Measurements from ENCODE around the gene LNPEP.
"Not testable (repeated sequence)": the region's sequence is repeated elsewhere in the genome, so short reads cannot be mapped to it uniquely, and the experiment has no call there.

The LNPEP gene

DNA sequence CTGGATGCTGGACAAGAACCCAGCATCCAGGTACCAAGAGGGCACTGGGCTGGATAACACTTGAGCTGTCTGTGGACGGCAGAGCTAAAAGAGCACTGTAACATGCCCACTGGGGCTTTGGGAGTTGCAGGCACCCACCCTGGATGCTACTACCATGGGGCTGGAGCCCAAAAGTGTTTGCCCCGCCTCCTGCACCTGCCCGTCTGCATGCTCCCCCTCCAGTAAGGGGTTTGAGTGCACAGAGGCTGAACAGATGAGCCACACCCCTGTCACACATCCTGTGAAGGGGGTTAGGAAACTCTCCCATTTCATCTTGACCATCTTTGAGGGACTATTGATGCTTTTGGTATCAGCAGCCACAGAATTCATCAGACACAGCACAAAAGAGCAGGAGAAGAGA lies 137.5 kb downstream of the LNPEP start:
- in situ Hi-C loops (cut with MboI; ENCODE audit: low sequenced_read_pairs, unreplicated experiment), result no loop called here
- TF ChIP-seq, protein P1, sequence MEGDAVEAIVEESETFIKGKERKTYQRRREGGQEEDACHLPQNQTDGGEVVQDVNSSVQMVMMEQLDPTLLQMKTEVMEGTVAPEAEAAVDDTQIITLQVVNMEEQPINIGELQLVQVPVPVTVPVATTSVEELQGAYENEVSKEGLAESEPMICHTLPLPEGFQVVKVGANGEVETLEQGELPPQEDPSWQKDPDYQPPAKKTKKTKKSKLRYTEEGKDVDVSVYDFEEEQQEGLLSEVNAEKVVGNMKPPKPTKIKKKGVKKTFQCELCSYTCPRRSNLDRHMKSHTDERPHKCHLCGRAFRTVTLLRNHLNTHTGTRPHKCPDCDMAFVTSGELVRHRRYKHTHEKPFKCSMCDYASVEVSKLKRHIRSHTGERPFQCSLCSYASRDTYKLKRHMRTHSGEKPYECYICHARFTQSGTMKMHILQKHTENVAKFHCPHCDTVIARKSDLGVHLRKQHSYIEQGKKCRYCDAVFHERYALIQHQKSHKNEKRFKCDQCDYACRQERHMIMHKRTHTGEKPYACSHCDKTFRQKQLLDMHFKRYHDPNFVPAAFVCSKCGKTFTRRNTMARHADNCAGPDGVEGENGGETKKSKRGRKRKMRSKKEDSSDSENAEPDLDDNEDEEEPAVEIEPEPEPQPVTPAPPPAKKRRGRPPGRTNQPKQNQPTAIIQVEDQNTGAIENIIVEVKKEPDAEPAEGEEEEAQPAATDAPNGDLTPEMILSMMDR (IDR thresholded peaks at IDR 0.05; ENCODE audit: borderline replicate concordance, control extremely low read depth, extremely low read depth, insufficient read depth, missing control alignments), result no peak
- DNase-seq (ENCODE audit: low spot score), result no peak

DNA sequence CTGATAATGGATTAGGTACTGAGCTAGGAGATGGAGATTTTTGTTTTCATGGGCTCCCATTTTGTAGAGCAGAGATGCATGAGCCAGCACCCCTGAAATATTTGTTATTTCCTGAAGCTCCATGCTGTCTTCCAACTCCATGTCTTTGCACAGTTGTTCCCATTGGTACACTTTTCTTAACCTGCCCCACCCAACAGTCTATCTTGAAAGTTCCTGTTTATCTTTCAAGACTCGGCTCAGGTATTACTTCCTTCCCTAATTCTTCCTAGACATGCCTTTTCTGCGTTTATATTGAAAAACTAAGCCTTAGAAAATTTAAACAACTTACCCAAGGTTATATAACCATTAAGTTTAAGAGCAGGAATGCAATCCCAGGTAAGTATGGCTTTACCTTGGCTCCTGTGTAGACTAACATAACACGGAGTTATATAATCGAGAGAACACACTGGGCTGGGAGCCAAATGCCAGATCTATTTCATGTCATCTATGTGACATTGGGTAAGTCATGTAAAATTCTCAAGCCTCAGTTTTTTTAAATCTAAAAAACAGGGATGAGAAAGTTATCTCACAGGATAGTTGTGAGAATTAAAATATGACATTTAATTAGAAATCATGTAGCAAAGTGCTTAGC lies 139.1 kb downstream of the LNPEP start:
- TF ChIP-seq, protein P1 (IDR thresholded peaks at IDR 0.05; ENCODE audit: borderline replicate concordance, control extremely low read depth, extremely low read depth, insufficient read depth, missing control alignments), result no peak
- DNase-seq (ENCODE audit: low spot score), result no peak
- in situ Hi-C loops (cut with MboI; ENCODE audit: low sequenced_read_pairs, unreplicated experiment), result no loop called here

DNA sequence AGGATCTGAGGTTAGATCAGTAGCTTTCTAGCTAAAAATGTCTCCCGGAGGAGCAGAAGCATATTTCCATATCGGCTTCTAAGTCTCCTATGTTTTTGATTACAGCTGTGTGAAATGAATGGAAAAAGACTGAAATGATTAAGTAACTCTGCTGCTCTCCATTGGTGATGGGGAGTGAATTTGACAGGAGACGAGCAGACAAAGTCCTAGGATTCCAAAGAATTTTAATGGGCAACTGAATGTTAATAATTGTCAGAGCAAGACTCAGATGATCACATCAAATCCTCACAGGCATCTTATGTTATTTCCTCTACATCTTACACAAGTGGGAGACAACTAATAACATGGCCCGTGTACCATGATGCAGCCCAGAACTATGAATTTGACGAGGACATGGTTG lies 139.8 kb downstream of the LNPEP start:
- TF ChIP-seq, protein P1 (IDR thresholded peaks at IDR 0.05; ENCODE audit: borderline replicate concordance, control extremely low read depth, extremely low read depth, insufficient read depth, missing control alignments), result no peak
- no peak for DNase-seq (ENCODE audit: low spot score)
- in situ Hi-C loops (cut with MboI; ENCODE audit: low sequenced_read_pairs, unreplicated experiment), result no loop called here

DNA sequence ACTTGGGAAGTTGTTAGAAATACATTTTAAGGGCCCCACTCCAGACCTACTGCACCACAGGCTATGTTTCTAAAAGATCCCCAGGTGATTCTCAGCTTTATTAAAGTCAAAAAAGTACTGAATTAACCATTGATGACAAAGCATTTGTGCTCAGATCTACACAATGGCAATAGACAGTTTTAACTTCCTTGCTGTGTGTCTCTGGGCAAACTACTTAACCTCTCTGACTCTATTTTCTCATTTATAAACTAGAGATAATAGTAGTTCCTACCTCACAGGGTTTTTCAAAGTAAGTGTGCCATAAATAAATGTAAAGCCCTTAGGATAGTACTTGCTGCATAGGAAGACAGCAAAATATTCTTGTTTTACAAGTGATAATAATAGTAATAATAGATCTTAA lies 140.2 kb downstream of the LNPEP start:
- no peak for DNase-seq (ENCODE audit: low spot score)
- in situ Hi-C loops (cut with MboI; ENCODE audit: low sequenced_read_pairs, unreplicated experiment), result no loop called here
- TF ChIP-seq, protein P1 (IDR thresholded peaks at IDR 0.05; ENCODE audit: borderline replicate concordance, control extremely low read depth, extremely low read depth, insufficient read depth, missing control alignments), result no peak

GRCh38 chr5:97077246-97077645 lies 141.4 kb downstream of the LNPEP start:
- DNase-seq (ENCODE audit: low spot score), result no peak

DNA sequence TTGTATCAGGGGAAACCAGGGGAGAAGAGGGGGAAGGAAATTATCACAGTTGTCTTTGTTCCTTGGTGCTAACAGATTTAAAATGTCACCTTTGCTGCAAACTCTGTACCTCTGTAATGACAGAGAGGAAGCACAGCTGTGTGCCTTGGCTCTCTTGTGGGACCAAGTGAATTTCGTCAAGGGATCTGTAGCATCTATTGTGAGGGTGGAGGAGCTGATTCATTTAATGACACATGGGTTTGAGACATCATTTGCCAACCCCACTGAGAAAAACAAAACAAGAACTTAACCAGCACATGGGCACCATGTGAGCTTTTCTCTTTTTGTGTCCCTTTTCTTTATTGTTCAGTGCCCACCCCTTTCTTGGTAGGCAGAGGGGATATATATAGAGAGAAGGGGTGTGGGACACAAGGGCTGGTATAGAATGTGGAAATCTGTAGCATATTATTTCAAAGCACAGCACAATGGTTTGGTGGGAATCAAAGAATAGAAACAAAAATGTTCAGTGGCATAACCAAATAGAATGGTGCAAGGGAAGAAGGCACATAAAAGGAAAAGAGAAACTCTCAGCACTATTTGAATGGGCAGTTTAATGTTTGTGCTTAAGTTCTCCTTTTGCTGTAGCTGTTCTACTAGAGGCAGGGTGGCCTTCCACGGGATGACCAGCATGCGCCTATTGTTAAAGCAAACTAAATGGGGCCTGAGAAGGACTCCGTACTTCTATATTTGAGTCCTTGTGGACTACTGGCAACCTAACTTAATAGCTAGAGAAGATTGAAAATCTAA lies 143.3 kb downstream of the LNPEP start:
- in situ Hi-C loops (cut with MboI; ENCODE audit: low sequenced_read_pairs, unreplicated experiment), result no loop called here
- TF ChIP-seq, protein P1 (IDR thresholded peaks at IDR 0.05; ENCODE audit: borderline replicate concordance, control extremely low read depth, extremely low read depth, insufficient read depth, missing control alignments), result no peak
- DNase-seq (ENCODE audit: low spot score), result no peak

More at GRCh38 chr5:97077246-97077645, 141.4 kb downstream of the LNPEP start:
- in situ Hi-C loops (cut with MboI; ENCODE audit: low sequenced_read_pairs, unreplicated experiment), result no loop called here
- TF ChIP-seq, protein P1 (IDR thresholded peaks at IDR 0.05; ENCODE audit: borderline replicate concordance, control extremely low read depth, extremely low read depth, insufficient read depth, missing control alignments), result no peak

DNA sequence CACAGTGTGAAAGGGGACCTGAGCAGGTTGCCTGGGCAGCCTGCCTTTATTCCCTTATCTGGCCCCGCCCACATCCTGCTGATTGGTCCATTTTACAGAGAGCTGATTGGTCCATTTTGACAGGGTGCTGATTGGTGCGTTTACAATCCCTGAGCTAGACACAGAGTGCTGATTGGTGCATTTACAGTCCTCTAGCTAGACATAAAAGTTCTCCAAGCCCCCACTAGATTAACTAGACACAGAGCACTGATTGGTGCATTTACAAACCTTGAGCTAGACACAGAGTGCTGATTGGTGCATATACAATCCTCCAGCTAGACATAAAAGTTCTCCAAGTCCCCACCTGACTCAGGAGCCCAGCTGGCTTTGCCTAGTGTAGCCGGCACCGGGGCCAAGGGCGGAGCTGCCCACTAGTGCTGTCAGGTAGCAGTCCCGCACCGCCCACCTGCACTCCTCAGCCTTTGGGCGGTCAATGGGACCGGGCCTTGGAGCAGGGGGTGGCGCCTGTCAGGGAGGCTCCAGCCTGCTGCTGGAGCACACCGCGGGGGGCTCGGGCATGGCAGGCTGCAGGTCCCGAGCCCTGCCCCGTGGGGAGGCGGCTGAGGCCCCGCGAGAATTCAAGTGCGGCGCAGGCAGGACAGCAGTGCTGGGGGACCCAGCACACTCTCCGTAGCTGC lies 149.0 kb downstream of the LNPEP start:
- in situ Hi-C loops (cut with MboI; ENCODE audit: low sequenced_read_pairs, unreplicated experiment); DNase-seq (ENCODE audit: low spot score): not testable (repeated sequence)

Measured in GM13976 (cell line).